HG03520 (cell line): ENCODE results near the gene FANCE.

Source experiments
- ATAC-seq: cut with Tn5 transposase; IDR thresholded peaks from one replicate; pipeline ENCODE4 v1.9.1; 2021; ENCODE audit warnings: mild to moderate bottlenecking, moderate library complexity; ENCODE audit not compliant: unreplicated experiment

FANCE gene, protein sequence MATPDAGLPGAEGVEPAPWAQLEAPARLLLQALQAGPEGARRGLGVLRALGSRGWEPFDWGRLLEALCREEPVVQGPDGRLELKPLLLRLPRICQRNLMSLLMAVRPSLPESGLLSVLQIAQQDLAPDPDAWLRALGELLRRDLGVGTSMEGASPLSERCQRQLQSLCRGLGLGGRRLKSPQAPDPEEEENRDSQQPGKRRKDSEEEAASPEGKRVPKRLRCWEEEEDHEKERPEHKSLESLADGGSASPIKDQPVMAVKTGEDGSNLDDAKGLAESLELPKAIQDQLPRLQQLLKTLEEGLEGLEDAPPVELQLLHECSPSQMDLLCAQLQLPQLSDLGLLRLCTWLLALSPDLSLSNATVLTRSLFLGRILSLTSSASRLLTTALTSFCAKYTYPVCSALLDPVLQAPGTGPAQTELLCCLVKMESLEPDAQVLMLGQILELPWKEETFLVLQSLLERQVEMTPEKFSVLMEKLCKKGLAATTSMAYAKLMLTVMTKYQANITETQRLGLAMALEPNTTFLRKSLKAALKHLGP

DNA sequence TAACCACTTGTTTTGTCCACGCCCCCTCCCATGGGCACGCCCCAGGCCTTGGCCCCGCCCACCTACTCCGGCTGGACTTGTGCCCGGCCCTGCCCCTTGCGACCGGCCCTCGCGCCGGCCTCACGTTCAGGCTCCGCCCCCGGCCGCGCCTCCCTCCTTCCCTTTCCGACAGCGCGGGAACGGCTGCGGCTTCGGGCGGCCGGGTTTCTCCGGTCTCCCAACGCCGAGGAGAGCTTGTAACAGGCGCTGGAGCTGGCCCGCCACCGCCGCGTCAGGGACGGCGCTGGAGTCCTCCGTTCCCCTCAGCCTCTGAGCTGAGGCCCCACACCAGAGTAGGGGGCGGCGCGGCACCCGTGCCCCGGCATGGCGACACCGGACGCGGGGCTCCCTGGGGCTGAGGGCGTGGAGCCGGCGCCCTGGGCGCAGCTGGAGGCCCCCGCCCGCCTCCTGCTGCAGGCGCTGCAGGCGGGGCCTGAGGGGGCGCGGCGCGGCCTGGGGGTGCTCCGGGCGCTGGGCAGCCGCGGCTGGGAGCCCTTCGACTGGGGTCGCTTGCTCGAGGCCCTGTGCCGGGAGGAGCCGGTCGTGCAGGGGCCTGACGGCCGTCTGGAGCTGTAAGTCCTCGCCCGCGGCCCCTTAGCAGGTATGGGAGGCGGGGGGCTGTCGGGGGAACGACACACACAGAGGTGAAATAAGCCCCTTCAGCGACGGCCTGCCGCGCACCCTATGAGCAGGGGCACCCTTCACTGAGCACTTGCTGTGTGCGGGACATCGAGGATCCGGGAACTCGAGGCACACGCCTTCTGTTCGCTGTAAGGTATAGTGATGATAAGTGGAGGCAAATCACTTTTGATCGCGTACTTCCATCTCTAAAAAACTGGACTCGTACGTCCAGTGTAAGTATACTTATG, at the start of gene FANCE:
FANCE (plus strand) TSS at position 156 of the 908 bp plus-strand sequence; CDS start at position 364, 208 bp downstream.
- ATAC-seq, result peak; percentile 89

DNA sequence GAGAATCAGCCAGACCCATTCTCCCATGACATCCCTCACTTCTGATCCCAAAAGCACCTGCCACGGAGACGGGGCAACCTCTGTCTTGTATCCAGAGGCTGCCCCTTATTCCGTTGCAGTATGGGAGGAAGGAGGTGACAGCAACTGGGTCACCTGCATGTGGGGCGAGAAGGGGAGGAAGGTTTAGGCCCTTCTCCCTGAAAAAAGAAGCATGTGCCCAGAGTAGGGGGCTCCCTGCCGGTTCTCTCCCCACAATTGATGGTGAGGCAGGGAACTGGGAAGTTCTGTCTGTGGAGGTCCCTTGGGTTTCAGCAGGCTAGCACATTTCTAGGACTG, 49.3 kb upstream of the FANCE start:
- ATAC-seq, result no peak

DNA sequence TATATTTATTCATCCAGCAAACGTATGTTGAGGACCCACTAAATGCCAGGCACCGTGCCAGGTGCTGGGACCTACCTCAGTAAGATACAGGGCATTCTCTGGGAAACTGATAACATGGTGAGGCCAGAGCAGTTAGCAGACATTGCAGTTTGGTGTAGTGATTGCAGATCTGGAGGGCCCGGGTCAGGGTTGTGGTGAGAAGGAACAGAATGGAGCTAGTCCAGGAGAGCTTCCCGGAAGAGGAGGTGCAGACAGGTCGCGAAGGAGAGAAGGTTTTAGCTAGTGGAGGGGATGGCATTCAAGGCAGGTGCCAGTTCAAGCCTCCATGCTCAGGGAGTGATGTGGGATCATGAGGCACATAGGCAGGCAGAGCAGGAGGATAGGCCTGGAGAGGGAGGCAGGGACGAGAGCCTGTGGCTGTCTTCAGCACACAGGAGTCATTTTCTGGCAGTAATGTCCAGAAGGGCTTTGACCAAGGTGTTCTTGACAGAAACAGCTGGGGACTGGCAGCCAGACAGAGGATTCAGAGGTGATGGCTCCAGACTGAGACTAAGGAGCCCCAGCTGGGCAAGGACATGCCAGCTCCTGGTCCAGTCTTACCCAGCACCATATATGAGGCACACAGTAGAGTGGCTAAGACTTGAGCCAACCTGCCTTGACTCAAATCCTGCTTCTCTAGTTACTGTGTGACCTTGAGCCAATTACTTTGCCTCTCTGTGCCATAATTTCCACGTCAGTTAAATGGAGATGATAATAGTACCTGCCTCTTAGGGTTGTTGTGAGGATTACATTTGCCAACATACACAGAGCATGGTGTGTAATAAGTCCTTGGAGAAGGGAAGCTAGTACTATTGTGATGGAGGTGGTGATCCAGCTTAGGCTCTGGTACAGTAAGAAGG, 48.3 kb upstream of the FANCE start:
- ATAC-seq, result no peak

DNA sequence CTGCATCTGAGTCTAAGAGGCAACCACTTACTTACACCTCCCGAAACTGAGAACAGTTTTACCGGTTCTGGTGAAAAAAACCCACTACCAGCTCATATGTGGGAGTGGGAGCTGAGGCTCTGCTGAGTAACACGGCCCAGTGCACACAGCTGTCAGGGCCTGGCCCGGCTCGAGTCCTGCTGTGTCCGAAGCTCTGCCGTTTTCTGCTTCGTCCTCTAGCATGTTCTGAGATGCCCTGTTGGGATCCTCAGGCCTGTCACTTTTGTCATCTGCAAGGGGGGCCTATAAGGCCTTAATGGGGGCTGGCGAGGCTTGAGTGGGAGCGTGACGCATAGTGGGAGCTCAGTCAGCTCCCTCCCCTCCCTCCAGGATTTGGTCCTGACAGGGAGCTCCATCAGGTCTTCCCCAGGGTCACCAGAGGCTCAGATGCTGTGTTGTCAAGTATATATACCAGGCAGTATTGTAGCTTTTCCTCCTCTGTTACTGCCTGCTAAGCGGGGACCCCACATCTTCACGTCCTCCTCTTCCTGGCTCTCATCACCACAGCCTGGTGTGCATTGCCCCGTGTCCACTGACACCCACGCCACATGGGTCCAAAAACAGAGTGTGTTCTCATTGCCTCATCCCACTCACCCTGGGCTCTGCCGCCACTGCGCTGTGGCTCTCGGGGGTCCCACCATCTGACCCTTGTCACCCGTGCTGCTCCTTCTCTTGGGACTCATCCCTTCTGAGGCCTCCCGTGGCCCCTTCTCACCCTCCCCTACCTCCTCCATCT, 45.2 kb upstream of the FANCE start:
- ATAC-seq, result no peak

DNA sequence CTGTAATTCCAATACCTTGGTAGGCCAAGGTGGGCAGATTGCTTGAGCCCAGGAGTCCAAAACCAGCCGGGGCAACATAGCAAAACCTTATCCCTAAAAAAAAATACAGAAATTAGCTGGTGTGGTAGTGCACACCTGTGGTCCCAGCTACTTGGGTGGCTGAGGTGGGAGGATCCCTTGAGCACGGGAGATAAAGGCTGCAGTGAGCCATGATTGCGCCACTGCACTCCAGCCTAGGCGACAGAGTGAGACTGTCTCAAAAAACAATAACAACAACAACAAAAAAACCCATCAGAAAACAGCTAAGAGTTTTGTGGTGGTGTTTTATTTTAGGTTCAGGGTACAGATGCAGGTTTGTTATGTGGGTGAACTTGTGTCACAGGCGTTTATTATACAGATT, 42.9 kb upstream of the FANCE start:
- ATAC-seq, result no peak

DNA sequence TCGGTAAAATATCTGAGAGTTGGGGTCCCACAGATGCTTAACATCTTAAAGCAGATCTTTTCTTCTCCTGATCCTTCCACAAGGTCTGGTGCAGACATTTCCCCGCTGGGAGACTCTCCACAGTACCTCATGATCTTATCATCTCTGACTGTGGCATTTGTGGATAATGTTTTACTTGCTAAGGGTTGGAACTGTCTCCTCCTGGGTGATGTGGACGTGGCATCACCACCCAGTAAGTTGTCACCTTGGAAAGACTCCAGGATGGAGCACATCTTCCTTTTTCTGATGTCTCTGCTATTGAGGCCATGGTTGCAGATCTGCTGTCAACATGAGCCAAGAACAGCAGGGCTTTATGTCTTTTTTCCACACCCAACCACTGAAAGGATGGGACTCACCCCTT, 42.0 kb upstream of the FANCE start:
- ATAC-seq, result no peak

DNA sequence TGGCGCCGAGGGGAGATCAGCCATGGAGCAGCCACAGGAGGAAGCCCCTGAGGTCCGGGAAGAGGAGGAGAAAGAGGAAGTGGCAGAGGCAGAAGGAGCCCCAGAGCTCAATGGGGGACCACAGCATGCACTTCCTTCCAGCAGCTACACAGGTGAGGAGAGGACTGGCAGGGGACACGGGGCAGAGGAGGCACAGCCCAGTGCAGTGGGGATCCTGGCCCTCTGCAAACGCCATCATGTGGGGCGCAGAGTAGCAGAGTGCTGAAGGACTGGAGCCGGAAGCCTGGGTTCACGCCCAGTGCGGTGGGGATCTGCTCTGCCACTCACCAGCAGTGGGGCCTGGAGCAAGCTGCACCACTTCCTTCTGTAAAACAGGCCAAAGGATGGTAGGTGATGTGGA, 41.1 kb upstream of the FANCE start:
- ATAC-seq, result no peak

DNA sequence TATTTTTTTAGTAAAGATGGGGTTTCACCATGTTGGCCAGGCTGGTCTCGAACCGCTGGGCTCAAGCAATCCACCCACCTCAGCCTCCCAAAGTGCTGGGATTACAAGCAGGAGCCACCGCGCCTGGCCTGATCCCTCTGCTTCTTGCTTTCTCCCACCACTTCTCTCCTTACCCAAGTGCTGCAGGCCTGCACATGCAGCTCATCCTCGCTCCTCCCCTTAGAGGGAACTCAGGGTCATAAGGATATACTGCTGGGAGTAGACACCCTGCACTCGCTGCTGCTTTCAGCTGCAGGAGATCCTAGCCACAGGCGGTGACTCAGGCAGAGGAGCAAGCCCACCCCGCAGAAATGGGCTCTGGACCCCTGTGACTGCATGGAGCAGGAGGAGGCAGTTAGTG, 40.0 kb upstream of the FANCE start:
- no peak for ATAC-seq

DNA sequence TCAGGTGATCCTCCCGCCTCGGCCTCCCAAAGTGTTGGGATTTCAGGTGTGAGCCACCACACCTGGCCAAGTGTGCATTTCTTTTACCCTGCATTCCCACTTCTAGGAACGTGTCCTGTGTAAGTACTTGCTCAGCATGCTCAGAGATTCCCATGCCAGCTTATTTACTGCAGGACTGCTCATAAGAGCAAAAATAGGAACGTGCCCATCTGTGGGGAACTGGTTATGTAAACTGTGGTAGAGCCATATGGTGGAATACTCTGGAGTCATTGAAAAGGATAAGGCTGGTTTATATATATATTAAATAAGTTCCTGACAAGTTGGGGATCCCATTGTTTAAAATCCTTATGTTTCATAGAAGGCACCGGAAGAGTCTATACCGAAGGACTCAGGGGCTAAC, 38.2 kb upstream of the FANCE start:
- no peak for ATAC-seq

DNA sequence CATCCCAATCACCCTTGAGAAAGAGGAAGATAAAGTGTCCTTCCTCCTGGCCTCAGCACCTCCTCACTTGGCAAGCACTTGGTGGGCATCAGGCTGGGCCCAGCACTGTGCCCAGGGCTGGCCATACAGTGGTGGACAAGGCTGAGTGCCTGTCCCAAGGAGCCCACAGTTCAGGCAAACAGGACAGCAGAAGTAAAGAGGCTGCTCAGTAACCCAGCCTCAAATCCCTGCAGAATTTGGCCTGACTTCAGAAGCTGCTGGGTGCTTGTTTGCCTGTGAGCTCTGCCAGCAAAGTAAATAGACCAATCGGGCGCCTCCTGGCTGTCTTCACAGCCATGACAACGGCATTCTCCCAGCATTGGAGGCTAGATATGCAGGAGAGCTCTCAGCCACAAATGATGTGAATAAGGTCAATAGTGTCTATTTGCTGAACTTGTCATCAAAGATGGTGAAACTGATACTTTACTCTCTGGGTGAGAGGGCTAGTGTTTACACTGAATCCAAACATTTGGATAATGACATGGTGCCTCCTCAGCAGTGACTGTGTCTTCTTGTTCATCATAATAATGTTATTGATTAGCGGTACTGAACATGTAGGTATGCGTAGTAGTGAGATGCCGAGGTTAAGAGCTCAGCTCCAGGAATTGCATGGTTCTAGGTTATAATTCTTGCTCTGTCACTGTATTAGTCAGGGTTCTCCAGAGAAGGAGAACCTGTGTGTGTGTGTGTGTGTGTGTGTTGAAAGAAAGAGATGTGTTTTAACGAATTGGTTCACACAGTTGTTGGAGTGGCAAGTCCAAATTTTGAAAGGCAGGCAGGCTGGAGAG, 36.9 kb upstream of the FANCE start:
- no peak for ATAC-seq

DNA sequence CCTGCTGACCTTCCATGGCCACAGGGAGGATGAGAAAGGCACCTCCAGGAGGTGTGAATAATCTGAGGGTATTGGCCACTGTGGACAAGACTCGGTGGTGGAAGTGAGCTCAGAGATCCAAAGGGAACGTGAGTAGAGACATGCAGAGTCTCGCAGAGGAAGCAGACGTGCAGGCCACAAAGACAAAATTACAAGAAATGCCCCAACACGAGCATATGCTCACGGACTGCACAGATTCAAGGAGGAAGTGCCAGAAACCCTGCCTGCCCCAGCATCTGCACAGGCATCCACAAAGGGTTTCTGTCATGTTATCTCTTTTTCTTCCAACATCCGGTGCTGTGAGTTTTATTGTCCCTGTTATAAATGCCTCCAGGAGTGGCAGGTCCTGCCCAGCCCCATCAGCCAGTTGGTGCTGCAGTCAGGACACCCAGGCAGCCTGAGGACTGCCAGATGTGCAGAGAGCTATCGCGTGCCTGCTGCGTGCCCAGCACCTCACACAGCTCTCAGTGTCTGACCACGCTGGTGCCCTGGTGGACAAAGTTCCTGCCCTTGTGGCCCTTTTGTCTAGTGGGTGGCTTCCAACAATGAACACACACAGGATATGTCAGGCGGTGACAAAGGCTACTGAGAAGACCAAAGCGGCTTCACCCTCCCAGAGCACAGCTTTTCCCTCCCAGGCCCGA, 34.0 kb upstream of the FANCE start:
- no peak for ATAC-seq

DNA sequence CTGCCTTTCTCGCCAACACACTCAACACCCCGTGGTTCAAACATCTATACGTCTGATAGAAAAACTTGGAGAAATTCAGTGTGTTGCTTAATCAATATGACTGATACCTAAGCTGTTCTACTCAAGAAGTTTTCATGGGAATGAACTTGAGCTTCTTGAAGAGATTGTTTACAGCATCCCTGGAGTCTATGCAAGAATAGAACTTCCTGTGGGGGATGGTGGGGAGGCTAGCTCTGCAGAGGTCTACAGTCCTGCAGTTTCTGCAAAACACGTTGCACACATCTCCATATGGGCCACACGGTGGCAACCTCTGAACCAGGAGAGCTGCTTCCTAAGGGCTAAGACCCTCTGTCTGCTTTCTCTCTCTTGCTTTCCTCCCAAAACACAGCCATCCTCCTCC, 32.7 kb upstream of the FANCE start:
- no peak for ATAC-seq

DNA sequence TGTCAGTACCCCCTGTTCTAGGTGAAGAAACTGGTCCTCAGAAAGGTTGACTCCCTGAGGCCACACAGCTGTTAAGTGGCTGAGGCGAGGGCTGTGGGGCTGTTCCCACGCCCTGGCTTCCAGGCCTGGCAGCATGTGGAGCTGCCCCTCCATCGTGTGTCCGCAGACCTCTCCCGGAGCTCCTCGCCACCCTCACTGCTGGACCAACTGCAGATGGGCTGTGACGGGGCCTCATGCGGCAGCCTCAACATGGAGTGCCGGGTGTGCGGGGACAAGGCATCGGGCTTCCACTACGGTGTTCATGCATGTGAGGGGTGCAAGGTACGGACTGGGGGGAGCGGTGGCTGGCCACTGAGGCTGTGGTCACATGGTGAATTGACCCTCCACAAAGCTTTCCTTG, 32.2 kb upstream of the FANCE start:
- ATAC-seq, result no peak

DNA sequence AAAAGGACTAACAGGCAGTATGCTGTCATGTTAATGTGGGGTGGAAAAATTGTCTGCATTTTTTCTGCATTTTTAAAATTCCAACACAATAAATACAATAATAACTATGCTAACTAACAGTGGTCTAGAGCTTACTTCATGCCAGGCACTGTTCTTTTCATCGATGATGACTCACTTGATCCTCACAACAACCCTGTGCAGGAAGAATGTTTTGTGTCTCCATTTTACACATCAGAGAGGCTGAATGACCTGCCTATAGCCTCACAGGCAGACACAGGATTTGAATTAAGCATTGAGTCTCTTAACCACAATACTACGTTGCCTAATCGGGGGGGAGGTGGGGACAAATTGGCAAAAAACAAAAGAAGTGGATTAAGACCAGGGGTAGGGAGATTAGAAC, 26.9 kb upstream of the FANCE start:
- no peak for ATAC-seq

DNA sequence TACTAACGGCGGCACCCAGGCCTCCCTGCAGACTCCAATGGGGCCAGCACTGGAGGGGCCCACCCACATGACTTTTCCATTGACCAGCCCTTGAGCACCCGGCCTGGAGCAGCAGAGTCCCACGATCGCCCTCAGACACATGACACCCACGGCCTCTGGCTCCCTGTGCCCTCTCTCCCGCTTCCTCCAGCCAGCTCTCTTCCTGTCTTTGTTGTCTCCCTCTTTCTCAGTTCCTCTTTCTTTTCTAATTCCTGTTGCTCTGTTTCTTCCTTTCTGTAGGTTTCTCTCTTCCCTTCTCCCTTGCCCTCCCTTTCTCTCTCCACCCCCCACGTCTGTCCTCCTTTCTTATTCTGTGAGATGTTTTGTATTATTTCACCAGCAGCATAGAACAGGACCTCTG, 26.1 kb upstream of the FANCE start:
- no peak for ATAC-seq

DNA sequence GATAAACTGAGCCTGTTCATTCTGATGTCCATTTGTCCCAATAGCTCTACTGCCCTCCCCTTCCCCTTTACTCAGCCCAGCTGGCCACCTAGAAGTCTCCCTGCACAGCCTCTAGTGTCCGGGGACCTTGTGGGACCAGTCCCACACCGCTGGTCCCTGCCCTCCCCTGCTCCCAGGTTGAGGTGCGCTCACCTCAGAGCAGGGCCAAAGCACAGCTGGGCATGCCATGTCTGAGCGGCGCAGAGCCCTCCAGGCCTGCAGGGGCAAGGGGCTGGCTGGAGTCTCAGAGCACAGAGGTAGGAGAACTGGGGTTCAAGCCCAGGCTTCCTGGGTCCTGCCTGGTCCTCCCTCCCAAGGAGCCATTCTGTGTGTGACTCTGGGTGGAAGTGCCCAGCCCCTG, 24.7 kb upstream of the FANCE start:
- no peak for ATAC-seq

DNA sequence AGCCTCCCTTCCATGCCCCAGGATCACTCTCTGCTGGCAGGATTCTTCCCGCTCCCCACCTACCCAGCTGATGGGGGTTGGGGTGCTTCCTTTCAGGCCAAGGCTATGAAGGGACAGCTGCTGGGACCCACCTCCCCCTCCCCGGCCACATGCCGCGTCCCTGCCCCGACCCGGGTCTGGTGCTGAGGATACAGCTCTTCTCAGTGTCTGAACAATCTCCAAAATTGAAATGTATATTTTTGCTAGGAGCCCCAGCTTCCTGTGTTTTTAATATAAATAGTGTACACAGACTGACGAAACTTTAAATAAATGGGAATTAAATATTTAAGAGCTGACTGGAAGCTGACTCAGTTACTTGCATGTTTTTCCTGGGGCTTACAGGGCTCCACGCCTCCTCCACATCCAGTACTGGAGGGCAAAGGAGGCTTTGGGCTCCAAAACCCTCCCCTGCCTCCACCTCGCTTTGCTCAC, 24.3 kb upstream of the FANCE start:
- no peak for ATAC-seq

DNA sequence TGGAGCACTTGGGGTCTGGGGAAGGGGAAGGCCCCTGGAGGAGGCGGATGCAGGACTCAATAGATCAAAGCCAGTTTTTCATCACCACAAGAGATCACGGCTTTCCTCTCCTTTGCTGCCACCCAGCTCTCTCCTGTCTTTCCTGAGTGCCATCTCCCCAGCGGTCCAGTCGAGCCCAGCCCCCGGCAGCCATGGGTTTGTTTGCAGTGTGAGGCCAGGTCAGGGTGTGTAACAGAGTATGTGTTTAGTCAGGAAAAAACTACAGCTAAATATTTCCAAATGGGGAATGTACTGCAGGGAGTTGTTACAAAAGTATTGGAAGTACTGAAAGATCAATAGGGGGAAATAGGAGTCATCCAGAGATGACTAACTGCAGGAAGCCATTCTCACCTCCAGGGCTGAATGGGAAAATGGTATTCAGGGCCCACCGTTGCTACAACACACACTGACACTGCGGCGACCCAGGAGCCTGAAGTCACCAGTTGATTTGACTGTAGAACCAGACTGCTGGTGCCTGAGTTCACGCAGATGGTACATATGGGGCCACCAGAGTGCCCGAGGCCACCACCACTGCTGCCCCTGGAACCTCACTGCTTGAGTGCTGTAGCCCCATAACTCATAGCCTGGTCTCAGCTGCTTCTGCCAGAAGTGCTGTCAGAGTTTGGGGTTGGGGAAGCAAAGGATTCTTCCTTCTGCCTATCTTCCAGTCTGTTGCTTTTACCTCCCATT, 23.6 kb upstream of the FANCE start:
- ATAC-seq, result no peak
